Ishikawa (cell line): ENCODE results near the gene ATP10D.

ENCODE experiments used
- CEBPB ChIP-seq: IDR thresholded peaks from 2 replicates; pipeline ENCODE4 v1.6.1; 2012
- EP300 ChIP-seq: IDR thresholded peaks from 2 replicates; pipeline ENCODE4 v1.6.1; 2012; ENCODE audit warnings: borderline replicate concordance
- MAX ChIP-seq: IDR thresholded peaks from 2 replicates; pipeline ENCODE4 v1.6.1; 2012
- NFIC ChIP-seq: IDR thresholded peaks from 2 replicates; pipeline ENCODE4 v1.6.1; 2012
- RAD21 ChIP-seq: IDR thresholded peaks from 2 replicates; pipeline ENCODE4 v1.6.1; 2012; ENCODE audit warnings: low read depth
- REST ChIP-seq: IDR thresholded peaks from 2 replicates; pipeline ENCODE4 v1.6.1; 2012; ENCODE audit warnings: low read depth, mild to moderate bottlenecking
- TAF1 ChIP-seq: IDR thresholded peaks from 2 replicates; pipeline ENCODE4 v1.6.1; 2012; ENCODE audit warnings: low read depth, mild to moderate bottlenecking
- TEAD4 ChIP-seq: IDR thresholded peaks from 2 replicates; pipeline ENCODE4 v1.6.1; 2012
- YY1 ChIP-seq: IDR thresholded peaks from 2 replicates; pipeline ENCODE4 v1.6.1; 2012; ENCODE audit warnings: low read depth

GRCh38 chr4:47530801-47531200 lies 45.7 kb downstream of the ATP10D start:
- TF ChIP-seq NFIC (no peak), TEAD4 (no peak), TAF1 (no peak), EP300 (no peak), MAX (no peak), RAD21 (no peak), REST (no peak), YY1 (no peak), CEBPB (no peak)
